ENCODE measurements around the gene TOX2.

TOX2 gene, protein sequence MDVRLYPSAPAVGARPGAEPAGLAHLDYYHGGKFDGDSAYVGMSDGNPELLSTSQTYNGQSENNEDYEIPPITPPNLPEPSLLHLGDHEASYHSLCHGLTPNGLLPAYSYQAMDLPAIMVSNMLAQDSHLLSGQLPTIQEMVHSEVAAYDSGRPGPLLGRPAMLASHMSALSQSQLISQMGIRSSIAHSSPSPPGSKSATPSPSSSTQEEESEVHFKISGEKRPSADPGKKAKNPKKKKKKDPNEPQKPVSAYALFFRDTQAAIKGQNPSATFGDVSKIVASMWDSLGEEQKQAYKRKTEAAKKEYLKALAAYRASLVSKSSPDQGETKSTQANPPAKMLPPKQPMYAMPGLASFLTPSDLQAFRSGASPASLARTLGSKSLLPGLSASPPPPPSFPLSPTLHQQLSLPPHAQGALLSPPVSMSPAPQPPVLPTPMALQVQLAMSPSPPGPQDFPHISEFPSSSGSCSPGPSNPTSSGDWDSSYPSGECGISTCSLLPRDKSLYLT

DNA sequence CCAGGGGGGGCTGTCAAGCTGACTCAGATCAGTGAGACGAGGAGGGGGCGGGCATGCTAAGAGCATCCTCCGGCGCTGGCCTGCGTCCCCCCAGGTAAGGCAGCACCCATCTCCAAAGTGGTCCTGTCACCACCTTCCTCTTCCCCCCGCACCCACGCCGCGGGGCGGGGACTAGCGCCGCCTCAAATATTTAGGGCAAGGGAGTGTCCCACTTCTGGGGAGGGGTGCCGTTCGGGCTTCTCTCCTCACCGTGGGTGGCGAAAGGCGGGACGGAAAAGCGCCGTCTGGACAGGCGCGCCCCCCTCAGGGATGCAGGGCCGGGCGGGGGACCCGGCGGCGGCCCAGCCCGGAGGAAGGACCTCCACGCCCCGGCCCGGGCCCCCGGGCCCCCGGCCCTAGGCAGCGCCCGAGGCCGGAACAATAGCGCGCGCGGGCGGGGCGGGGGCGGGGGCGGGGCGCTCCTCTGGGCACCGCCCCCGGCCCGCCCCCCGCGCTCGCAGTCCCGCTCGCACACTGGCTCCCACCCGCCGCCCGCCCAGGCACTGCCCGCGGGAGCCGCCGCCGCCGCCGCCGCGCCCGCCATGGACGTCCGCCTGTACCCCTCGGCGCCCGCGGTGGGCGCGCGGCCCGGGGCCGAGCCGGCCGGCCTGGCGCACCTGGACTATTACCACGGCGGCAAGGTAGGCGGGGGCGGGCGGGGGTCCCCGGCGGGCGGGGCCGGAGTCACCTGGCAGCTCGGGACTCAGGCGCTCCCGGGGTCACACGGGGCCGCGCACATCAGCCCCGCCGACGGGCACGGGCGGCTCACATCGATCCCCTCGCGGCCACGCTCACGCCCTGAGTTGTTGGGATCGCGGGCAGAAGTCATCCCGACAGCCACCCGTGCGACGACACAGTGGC lies at the start of gene TOX2:
Gene TOX2, plus strand, starts transcription at position 542 of the 900 bp plus-strand sequence. Its CDS starts 40 bp downstream, at position 582.
- peak; percentile 56 for DNase-seq

DNA sequence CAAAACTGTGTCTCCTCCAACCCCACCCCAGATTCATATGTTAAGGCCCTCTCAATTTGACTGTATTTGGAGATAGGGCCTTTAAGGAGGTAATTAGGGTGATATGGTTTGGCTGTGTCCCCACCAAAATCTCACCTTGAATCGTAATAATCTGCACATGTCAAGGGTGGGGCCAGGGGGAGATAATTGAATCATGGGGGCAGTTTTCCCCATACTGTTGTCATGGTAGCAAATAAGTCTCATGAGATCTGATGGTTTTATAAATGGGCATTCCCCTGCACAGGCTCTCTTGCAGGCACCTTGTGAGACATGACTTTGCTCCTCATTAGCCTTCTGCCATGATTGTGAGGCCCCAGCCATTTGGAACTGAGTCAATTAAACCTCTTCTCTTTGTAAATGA lies 46.6 kb upstream of the TOX2 start:
- no peak for DNase-seq

DNA sequence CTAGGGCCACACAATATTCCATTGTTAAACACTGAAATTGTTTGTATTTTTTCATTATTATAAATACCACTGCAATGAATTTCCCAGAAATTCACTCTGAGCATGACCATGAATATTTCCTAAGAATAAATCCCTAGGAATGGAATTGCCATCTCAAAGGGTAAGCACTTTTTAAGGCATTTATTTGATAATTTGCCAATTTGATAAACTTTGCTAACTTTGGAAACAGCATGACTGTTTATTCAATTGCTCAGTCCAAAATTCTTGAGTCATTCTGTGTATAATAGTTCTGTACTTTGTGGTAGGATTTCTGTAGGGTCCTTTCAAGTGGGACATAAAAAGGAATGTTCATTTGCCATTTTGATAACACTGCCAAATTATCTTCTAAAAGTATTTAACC lies 44.2 kb upstream of the TOX2 start:
- no peak for DNase-seq

DNA sequence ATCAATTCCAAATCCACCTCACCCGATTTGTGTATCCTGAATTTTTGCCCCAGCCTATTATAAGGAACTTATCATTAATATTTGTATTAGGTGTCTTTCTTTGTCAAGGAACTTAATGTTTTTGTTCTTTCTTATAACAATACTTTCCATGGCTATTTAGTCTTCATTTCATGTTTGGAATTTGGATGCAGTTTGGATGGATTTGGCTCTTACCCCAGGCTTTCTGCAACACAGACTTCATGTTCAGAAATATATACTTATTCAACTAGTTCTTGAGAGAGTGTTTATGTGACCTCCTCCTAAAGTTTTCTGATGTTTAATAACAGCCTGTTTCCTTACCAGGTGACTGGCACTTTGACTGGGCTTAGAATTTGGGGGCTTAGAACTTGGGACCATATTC lies 35.9 kb upstream of the TOX2 start:
- DNase-seq = no peak

DNA sequence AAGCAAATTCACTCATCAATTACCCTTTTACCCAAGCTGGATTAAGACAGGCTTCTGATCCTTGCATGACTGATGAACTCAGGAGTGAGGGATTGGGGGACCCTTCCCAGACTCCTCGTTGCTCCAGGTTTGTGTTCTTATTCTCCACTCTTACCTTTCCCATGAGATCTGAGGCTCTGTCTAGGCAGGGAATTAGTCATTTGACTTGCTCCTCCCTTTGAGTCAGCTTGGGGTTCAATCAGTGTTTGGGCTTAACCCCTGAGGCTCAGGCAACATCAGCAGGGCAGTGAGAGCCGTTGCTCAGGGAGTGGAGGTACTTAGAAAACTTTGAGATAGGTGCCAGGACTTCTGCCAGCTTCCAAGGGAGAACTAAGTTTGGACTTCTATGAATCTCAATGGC lies 20.7 kb upstream of the TOX2 start:
- DNase-seq = no peak

DNA sequence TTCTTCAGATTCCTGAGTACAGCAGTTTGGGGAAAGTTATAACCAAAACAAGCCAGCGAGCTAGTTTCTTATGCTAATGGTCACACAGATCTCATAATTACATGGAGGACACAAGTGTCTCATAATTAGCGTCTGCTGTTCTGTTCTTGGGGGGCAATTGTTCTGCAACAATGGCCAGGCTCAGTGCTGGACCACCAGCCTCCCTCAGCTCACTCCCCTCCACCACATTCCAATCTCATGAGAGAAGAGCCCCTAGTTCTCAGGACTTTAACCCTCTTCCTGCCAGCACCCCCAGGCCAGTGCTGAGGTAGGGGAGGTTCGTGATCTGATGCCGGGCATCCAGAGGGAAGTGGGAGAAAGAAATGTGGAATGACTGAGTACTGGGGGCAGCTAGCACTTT lies 20.2 kb upstream of the TOX2 start:
- no peak for DNase-seq

DNA sequence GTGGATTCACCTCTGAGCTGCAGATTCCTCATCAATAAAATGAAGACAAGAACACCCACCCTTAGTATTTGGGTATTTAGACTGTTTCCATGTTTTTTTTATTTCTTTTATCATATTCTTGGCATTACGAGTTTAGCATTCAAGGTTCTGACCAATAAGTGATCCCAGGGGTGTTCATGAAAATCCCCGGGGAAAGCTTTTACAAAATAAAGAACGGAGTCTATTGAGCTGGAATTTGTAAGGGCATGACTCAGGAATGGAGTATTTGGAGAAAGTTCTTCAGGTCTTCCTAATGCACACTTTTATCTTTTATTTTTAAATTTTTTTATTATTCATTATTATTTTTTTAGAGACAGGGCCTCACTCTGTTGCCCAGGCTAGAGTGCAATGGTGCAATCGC lies 19.4 kb upstream of the TOX2 start:
- DNase-seq = no peak

DNA sequence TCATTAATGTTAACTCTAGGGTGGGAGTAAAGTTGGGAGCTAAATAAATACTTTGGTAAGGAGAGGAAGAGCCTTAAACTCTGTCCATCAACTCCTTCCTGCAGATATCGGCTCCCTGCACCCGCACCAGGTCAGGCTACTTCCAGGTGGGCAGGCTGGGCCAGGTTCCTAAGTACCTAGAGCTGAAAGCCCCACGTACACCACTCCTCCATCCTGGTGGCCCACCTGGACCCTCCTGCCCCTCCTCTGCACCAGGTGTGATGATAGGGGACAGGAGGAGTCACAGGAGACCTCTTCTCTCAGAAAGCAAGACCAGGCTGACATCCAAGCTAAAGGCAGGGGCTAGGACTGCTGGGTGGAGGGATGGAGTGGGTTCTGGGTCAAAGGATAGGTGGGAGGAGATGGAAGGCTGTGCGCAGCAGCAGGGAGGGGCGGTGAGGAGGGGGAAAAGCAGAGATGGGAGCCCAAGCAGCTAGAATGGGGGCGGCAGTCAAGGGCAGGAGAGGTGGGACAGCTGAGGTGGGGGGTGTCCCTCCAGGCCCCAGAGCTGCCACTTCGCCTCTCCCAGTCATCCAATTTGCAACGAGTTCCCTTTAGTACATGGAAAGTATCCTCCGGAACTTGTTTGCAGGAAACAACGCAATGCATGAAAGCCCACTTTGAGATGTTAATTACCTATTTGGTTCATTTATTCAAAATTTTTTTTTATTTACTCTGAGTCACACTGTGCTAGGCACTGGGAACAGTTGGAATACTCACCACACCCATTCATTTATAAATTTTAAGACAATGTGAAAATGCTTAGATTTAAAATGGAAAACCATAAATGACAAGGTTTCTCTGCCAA lies 15.2 kb upstream of the TOX2 start:
- DNase-seq = no peak

DNA sequence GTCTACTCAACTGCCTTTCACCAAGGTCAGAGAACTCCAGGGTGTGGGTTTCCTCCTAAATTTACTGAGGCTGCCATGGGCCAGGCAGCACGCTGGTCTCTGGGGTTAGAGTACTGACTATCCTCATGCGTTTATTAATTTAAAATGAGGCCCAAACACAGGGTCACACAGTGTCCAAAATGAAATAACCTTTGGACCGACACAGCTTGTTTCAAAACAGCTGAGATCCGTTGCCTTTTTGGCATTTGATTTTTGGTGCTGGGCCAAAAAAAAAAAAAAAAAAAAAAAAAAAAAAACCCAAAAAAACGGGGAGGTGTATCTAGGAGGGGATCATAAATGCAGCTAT lies 14.6 kb upstream of the TOX2 start:
- DNase-seq = no peak

DNA sequence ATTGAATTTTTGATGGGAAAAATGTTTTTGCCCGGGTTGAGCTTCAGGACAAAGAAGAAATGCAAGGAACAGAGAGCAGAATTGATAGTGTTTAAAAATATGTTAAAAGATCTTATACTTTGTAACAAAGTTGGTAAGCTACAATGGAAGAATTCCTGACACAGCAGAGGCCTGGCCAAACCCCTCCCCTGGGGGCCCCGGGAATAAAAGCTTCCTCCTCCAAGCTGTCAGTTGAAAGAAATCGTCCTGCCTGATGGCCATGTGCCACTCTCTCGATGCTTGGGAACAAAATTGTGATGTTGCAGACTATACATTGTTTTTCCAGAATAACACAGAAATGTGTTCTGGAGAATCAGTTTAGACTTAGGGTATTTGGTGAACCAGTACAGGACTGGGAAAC lies 14.2 kb upstream of the TOX2 start:
- DNase-seq = no peak

DNA sequence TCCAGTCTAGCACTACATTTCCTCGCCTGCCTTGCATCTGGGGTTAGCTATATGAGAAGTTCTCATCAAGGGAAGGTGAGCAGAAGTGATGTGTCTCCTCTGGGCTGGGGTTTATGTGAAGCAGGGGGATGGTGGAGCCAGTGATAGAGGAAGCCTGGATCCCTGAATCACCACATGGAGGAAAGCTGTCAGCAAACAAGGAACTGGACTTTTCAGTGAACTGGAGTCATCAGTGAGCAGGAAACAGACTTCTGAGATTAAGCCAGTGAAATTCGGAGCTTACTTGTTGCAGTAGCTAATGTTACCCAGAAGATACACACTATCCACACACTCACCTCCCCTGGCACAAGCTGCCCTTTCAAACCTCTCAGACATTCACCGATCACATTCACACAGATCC lies 13.4 kb upstream of the TOX2 start:
- no peak for DNase-seq

DNA sequence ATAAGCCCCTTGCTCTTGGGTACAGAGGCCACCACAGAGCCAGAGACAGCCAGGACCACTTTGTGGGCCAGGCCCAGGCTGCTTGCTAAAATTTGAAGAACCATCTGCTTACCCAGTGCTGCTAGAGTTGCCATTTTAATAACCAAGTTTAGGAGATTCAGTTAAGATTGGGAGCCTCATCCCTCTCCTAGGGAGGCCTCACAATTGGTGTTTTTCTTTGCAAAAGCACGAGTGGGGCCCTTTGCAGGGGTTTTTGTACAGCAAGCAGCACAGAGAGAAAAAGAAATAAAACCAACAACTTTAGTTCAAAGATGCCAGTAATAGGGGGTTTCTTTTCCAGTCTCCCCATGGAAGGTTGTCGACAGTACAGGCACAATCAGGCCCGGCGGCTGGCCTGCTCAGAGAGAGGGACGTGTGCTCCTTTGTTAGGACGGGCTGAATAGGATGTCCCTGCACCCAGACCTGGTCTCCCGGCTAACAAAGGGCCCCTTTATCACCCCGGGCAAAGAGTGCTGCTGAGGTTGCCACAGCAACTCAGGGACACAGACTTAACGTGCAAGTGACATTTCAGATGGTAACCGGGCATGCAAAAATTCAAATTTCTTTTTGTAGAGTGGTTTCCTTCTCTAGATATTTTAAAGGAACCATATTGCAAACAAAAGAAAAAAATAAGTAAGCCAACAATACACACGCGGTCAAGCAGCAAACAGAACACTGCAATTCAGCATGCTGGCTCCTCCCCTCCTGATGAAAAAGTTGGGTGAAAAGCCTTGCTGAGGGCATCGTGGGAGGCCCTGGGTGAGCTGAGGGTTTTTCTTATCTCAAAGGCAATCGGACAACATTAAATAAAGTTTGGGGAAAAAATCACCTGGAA lies 10.5 kb upstream of the TOX2 start:
- DNase-seq = no peak

DNA sequence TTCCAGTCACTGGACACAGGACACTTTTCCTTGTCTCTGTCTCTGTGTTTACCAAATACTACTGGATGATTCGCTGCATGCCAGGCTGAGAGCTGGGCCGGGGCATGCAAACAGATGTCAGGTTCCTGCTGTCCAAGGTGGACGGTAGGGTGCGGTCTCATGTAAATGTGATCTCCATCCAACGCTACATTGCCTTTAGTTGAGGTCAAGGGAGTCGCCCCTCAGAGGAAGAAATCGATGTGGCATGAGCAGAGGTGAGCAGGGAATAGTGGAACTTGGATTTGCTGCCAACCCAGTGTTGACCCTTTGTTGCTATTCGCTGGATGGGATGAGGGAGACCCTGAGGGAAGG lies 9.8 kb upstream of the TOX2 start:
- DNase-seq = no peak

DNA sequence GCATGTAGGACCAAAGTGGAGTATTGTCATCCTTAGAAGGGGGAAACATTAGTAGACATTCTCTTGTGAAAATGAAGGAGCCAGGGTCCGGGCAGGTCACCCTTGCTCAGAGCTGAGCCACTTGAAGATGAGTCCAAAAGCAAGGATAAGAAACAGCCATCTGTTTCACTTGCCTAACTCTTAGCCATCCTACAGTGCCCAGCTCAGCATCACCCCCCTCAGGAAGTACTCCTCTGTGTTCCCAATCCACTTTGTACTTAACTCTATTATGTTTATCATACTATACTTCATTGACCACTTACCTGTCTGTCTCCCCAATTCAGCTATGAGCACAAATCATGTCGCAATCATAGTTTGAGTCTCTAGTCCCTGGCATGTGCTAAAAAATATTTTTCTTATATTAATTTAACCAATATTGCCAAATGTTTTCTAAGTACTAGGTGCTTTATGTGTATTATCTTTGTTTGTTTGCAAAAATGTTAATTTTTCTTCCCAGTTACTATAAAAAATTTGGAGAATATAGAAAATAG lies 8.1 kb upstream of the TOX2 start:
- no peak for DNase-seq

DNA sequence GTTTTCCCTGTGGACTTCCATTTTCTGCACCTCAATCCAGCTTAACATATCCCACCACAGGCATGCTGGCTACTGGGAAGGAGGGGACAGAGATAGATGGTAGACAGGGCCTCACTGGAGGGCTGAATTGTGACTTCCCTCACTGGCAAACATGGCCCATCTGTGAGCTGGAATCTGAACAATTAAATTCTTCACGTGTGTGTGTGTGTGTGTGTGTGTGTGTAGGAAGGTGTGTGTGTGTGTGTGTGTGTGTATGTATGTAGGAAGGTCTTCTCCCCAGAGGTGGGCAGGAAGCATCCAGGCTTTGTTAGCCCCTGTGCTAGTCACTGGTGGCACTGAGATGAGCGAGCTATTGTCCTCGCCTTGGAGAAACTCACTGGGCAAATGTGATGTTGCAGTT lies 5.4 kb upstream of the TOX2 start:
- DNase-seq = no peak

DNA sequence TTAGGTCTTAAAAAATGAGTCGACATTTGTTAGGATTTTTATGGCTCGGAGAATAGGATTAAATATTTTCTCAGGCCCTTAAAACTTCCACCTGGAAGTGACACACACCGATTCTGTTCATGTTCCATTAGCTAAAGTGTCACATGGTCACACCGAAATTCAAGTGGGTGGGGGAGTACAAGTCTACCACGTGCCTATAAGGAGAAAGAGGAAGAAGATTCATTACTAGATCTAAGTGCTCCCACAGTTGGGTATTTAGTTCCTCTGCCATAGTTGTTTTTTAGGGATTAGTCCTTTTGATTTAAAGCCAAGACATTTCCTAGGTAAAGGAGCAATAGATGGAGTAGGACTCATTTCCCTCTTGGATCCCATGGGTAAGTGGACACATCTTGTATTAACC lies 4.9 kb upstream of the TOX2 start:
- no peak for DNase-seq

DNA sequence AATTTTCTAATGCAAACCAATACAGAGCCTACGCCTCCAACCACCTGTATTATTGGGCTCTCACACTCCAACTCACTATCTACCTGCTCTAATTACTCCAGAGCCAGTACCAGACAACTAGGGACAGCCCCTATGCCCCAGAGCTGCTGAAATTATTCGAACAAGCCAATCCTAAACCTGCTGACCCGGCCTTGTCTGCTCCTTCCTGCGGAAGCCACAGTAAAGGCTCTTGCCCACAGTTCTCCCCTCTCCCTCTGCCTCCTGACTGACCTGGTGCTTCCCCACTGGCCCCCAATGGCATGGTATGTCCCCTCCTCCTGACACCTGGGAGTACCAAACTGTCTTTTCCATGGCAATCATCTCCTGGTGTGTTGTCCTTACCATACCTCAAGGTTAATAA lies 4.1 kb upstream of the TOX2 start:
- DNase-seq = no peak

DNA sequence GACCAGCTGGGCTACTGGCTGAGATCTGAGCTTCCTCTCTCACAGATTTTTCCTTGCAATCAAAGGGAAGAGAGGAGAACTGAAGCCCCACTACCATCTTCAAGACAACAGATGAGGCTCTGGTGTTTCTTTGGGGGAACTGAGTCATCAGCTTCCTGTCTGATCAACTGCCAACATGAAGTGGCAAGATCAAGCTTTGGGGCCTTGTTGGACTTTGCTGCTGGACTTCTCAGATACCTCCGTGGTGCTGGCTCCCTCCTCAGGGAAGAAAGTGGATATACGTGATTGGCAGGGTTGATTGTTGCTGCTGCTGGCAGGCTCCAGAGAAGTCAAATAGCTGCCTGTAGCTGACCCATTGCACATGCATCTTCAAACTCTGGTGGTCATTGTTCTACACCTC lies 3.6 kb upstream of the TOX2 start:
- DNase-seq = no peak

DNA sequence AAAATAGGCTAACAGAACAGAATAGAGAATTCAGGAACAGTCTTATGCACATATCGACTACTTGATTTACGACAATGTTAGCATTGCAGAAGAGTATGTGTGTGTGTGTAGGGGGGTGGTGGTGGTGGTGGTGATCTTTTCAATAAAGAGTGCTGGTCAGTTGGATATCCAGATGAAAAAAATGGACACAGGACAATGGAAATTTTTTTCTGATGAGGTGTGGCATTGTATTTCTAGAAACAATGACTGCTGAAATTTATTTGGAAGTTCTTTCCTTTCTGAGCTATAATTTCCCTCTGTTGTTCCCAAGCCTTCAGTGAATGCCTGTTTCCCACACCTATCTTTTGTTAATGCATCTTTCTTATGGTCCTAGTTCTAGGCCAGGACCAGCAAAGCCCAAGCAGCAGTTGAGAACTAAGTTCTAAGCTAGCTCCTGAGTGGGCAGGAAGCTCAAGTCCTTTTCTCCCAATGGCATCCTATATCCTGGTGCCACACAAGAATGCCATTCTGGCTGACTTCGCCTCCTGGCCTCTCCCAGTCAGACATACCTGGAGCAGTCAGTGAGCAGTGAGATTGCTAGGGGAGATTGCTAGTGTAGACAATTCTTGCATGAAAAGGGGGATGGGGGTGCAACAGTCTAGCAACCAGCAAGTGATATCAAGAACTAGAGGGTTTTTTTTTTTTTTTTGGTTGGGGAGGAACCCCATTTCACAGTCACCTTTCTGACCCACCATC lies 1.2 kb upstream of the TOX2 start:
- no peak for DNase-seq

DNA sequence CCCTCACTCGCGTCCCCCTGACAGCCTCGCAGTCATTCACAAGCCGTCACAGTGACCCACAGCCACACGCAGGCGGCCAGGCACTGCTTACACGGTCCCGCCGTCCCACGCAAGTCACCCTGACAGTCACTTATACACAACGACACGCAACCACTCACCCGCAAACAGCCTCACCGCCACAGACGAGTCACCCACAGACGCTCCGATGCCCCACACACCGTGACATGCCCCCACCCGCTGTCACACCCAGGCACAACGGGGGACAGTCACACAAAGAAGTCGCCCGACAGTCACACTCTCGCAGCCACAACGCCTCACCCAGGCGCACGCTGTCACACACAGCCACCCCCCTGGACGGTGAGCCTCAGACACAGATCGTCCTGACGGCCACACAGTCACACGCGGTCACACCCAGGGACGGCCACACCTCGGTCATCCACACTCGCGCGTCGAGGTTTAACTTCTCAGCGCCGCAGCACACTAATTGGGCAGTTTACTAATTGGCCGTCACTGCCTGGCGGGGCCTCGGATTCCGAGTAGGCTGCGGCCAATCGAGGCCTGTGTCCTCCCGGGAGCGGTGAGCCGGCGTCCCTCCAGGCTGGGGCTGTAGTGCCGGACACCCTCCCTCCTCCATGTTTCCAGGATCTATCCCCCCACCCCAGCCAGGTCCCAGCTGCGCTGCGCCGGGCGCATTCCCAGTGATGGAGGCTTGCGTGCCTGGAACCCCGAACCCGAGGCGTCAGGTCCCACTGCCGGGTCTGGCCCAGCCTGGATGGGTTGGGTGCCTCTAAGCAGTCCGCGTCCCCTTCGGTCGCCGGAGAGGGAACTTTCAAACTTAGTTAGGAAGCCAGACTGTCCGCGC lies 790 bp downstream of the TOX2 start:
- no peak for DNase-seq
